Mesothelial cell of epicardium (in vitro differentiated cells): ENCODE measurements around the gene MEF2A. TPM values are rescaled to one million over a fixed set of nuclear protein-coding genes. Genes with fewer than 3 reads are reported as not detected.

Experiments
- DNase-seq, 2 experiments: peaks; one replicate each; pipeline ENCODE4 v3.0.0; 2021; ENCODE audit warnings: low spot score in 2 of 2; ENCODE audit not compliant: unreplicated experiment in 2 of 2
- H3K27ac Mint-ChIP-seq: 2 replicates; pipeline ENCODE4 v1.8.0; 2021; ENCODE audit warnings: mixed read lengths
- H3K27me3 Mint-ChIP-seq: 2 replicates; pipeline ENCODE4 v1.8.0; 2021; ENCODE audit warnings: low read depth, mixed read lengths
- H3K36me3 Mint-ChIP-seq: 2 replicates; pipeline ENCODE4 v1.8.0; 2021; ENCODE audit warnings: mixed read lengths
- H3K4me1 Mint-ChIP-seq: 2 replicates; pipeline ENCODE4 v1.8.0; 2021; ENCODE audit warnings: mixed read lengths
- H3K4me3 Mint-ChIP-seq: 2 replicates; pipeline ENCODE4 v1.8.0; 2021; ENCODE audit warnings: mild to moderate bottlenecking, moderate library complexity, mixed read lengths
- H3K9me3 Mint-ChIP-seq: 2 replicates; pipeline ENCODE4 v1.8.0; 2021; ENCODE audit warnings: mixed read lengths
- CTCF ChIP-seq: fragments of 200-600 bp; sonication (generic); IDR thresholded peaks from one replicate; pipeline ENCODE4 v1.5.0; 2021; ENCODE audit warnings: antibody characterized with exemption; ENCODE audit not compliant: unreplicated experiment
- total RNA-seq: library from RNA; stranded (reverse); gene quantifications from 3 replicates; pipeline ENCODE4 v1.2.1, GENCODE V29; 2021

Gene MEF2A
- total RNA-seq, 1 donor from 2014 or later = 39.1 TPM

GRCh38 chr15:99726333-99726732 is 160.5 kb downstream of the MEF2A start:
- Mint-ChIP-seq H3K9me3 (peaks cover 20% of the 10 kb centered on the region), H3K36me3 (peaks cover 33% of the 10 kb centered on the region), H3K27me3 (no peaks in the 10 kb centered on the region), H3K27ac (no peak overlapping the region), H3K4me3 (no peak overlapping the region), H3K4me1 (peaks cover 14% of the 10 kb centered on the region)
- no peak for TF ChIP-seq CTCF
- no peak for DNase-seq

GRCh38 chr15:99727330-99727729 is 161.5 kb downstream of the MEF2A start:
- H3K27ac Mint-ChIP-seq = no peak overlapping the region

GRCh38 chr15:99727733-99728132 is 161.9 kb downstream of the MEF2A start:
- peaks cover 27% of the 10 kb centered on the region for H3K4me1 Mint-ChIP-seq
- H3K9me3 Mint-ChIP-seq = peaks cover 16% of the 10 kb centered on the region
- H3K36me3 Mint-ChIP-seq = peaks cover 26% of the 10 kb centered on the region
- H3K4me3 Mint-ChIP-seq = no peak overlapping the region
- no peaks in the 10 kb centered on the region for H3K27me3 Mint-ChIP-seq
- no peak for DNase-seq
- TF ChIP-seq CTCF = no peak
- H3K27ac Mint-ChIP-seq = no peak overlapping the region

More at GRCh38 chr15:99727330-99727729, 161.5 kb downstream of the MEF2A start:
- no peak for TF ChIP-seq CTCF
- peaks cover 24% of the 10 kb centered on the region for H3K4me1 Mint-ChIP-seq
- no peak for DNase-seq
- H3K4me3 Mint-ChIP-seq = no peak overlapping the region
- no peaks in the 10 kb centered on the region for H3K27me3 Mint-ChIP-seq
- peaks cover 27% of the 10 kb centered on the region for H3K36me3 Mint-ChIP-seq
- peaks cover 17% of the 10 kb centered on the region for H3K9me3 Mint-ChIP-seq

GRCh38 chr15:99728916-99729315 is 163.1 kb downstream of the MEF2A start:
- no peak for DNase-seq
- H3K36me3 Mint-ChIP-seq = peaks cover 21% of the 10 kb centered on the region
- peaks cover 30% of the 10 kb centered on the region for H3K4me1 Mint-ChIP-seq
- H3K27ac Mint-ChIP-seq = no peak overlapping the region
- no peak overlapping the region for H3K4me3 Mint-ChIP-seq
- no peak for TF ChIP-seq CTCF
- peaks cover 10% of the 10 kb centered on the region for H3K9me3 Mint-ChIP-seq
- no peaks in the 10 kb centered on the region for H3K27me3 Mint-ChIP-seq

- peaks cover 30% of the 10 kb centered on the region for H3K4me1 Mint-ChIP-seq
- TF ChIP-seq CTCF = no peak
- no peak overlapping the region for H3K4me3 Mint-ChIP-seq
- H3K36me3 Mint-ChIP-seq = peaks cover 20% of the 10 kb centered on the region
- no peak overlapping the region for H3K27ac Mint-ChIP-seq
- H3K9me3 Mint-ChIP-seq = peaks cover 9% of the 10 kb centered on the region
- no peaks in the 10 kb centered on the region for H3K27me3 Mint-ChIP-seq
- no peak for DNase-seq
Measured at GRCh38 chr15:99729327-99729726, 163.5 kb downstream of the MEF2A start.

- Mint-ChIP-seq H3K9me3 (peaks cover 5% of the 10 kb centered on the region), H3K36me3 (peaks cover 15% of the 10 kb centered on the region), H3K27me3 (no peaks in the 10 kb centered on the region), H3K4me3 (no peak overlapping the region), H3K4me1 (peaks cover 30% of the 10 kb centered on the region), H3K27ac (no peak overlapping the region)
- TF ChIP-seq CTCF = no peak
- DNase-seq = no peak
Measured at GRCh38 chr15:99729920-99730319, 164.1 kb downstream of the MEF2A start.
